SK-N-SH (cell line): ENCODE measurements around the gene DDX51. TPM values are rescaled to one million over a fixed set of nuclear protein-coding genes. Genes with fewer than 3 reads are reported as not detected.

Source experiments
- CTCF ChIA-PET: fragments of 300-600, 350-600 bp; formaldehyde crosslinking; extraction: SDS; loops from one replicate; lab custom pipeline; 2021; lab: Yijun Ruan, JAX
- POLR2A ChIA-PET: fragments of 350-600 bp; sonication (Branson Sonifier 250); formaldehyde crosslinking; extraction: SDS; loops from one replicate; lab custom pipeline; 2020; ENCODE audit warnings: antibody characterized with exemption, inconsistent platforms; lab: Yijun Ruan, JAX
- DNase-seq: peaks from one replicate; pipeline ENCODE4 v3.0.0; 2012
- H2AFZ ChIP-seq: fragments of 200-600 bp; sonication (generic); 2 replicates; pipeline ENCODE4 v1.8.1; 2016; ENCODE audit warnings: antibody characterized with exemption, mild to moderate bottlenecking, low read depth
- H3F3A ChIP-seq: fragments of 200-600 bp; sonication (generic); replicated peaks from 2 replicates; pipeline ENCODE3; 2016; ENCODE audit warnings: antibody characterized with exemption, mild to moderate bottlenecking; ENCODE audit not compliant: insufficient read depth
- H3K27ac ChIP-seq, 2 experiments: fragments of 200-500 bp in 1 of 2; fragments of 200-600 bp in 1 of 2; sonication (Bioruptor generic) in 1 of 2; sonication (generic), shearing (Covaris generic) in 1 of 2; 2 replicates each; pipeline versions ENCODE4 v1.5.1 to v1.6.1; 2014 to 2016; ENCODE audit warnings: low read depth in 2 of 2, inconsistent platforms in 1 of 2, low read length in 1 of 2, mild to moderate bottlenecking in 1 of 2, mixed read lengths in 1 of 2
- H3K27me3 ChIP-seq: fragments of 200-600 bp; sonication (generic), shearing (Covaris generic); 2 replicates; pipeline ENCODE4 v1.6.1; 2016; ENCODE audit warnings: mixed run types; ENCODE audit not compliant: insufficient read depth
- H3K36me3 ChIP-seq, 2 experiments: fragments of 200-500 bp in 1 of 2; fragments of 200-600 bp in 1 of 2; sonication (Bioruptor generic) in 1 of 2; sonication (generic) in 1 of 2; replicated peaks in 1 of 2; 2 replicates each; pipeline versions ENCODE3 to v1.5.1; 2014 to 2016; ENCODE audit warnings: low read length in 1 of 2, mild to moderate bottlenecking in 1 of 2; ENCODE audit not compliant: insufficient read depth in 2 of 2, control insufficient read depth in 1 of 2
- H3K4me1 ChIP-seq, 2 experiments: fragments of 200-500 bp in 1 of 2; fragments of 200-600 bp in 1 of 2; sonication (Bioruptor generic) in 1 of 2; sonication (generic), shearing (Covaris generic) in 1 of 2; 2 replicates each; pipeline versions ENCODE4 v1.5.1 to v1.6.1; 2014 to 2016; ENCODE audit warnings: low read depth in 1 of 2, low read length in 1 of 2, mixed run types in 1 of 2; ENCODE audit not compliant: insufficient read depth in 2 of 2, control insufficient read depth in 1 of 2
- H3K4me2 ChIP-seq: fragments of 200-600 bp; sonication (generic), shearing (Covaris generic); 2 replicates; pipeline ENCODE4 v1.6.1; 2017; ENCODE audit warnings: mixed run types
- H3K4me3 ChIP-seq, 2 experiments: fragments of 200-500 bp in 1 of 2; fragments of 200-600 bp in 1 of 2; sonication (Bioruptor generic) in 1 of 2; sonication (generic), shearing (Covaris generic) in 1 of 2; 2 replicates each; pipeline versions ENCODE4 v1.5.1 to v1.8.1; 2014 to 2016; ENCODE audit warnings: low read depth in 2 of 2, inconsistent platforms in 1 of 2, low read length in 1 of 2, mild to moderate bottlenecking in 1 of 2, mixed read lengths in 1 of 2, moderate library complexity in 1 of 2
- H3K79me2 ChIP-seq: fragments of 200-600 bp; sonication (generic); 2 replicates; pipeline ENCODE4 v1.8.1; 2017; ENCODE audit warnings: mild to moderate bottlenecking; ENCODE audit not compliant: insufficient read depth
- H3K9ac ChIP-seq: fragments of 200-600 bp; sonication (generic); 2 replicates; pipeline ENCODE4 v1.6.1; 2017; ENCODE audit warnings: mixed run types
- H3K9me2 ChIP-seq: fragments of 200-600 bp; sonication (generic); 2 replicates; pipeline ENCODE4 v1.6.1; 2017; ENCODE audit warnings: mixed run types
- H3K9me3 ChIP-seq: fragments of 200-600 bp; sonication (generic); 2 replicates; pipeline ENCODE4 v1.6.1; 2017; ENCODE audit warnings: mixed run types, mild to moderate bottlenecking, moderate library complexity
- H4K20me1 ChIP-seq: fragments of 200-600 bp; sonication (generic); 2 replicates; pipeline ENCODE4 v1.6.1; 2017; ENCODE audit warnings: mild to moderate bottlenecking, mixed run types; ENCODE audit not compliant: insufficient read depth
- CHD2 ChIP-seq: fragments of 150-350 bp; IDR thresholded peaks from 2 replicates; pipeline ENCODE4 v1.6.1; 2018; ENCODE audit warnings: low read length; ENCODE audit not compliant: partially characterized antibody
- EP300 ChIP-seq, 2 experiments: IDR thresholded peaks; 2 replicates each; pipeline versions ENCODE4 v1.4.0 to v1.6.1; 2012; ENCODE audit warnings: borderline replicate concordance in 1 of 2, low read depth in 1 of 2, low read length in 1 of 2
- FOSL2 ChIP-seq: IDR thresholded peaks from 2 replicates; pipeline ENCODE4 v1.4.0; 2012; ENCODE audit warnings: low read depth, mild to moderate bottlenecking, moderate library complexity, borderline replicate concordance
- FOXM1 ChIP-seq: IDR thresholded peaks from 2 replicates; pipeline ENCODE4 v1.4.0; 2012; ENCODE audit warnings: low read depth, mild to moderate bottlenecking
- JUND ChIP-seq: IDR thresholded peaks from 2 replicates; pipeline ENCODE4 v1.4.0; 2012
- MXI1 ChIP-seq: IDR thresholded peaks from 2 replicates; pipeline ENCODE4 v1.6.1; 2012; ENCODE audit warnings: mild to moderate bottlenecking, low read depth, low read length, improper control_type of control experiment
- NRF1 ChIP-seq: IDR thresholded peaks from 2 replicates; pipeline ENCODE4 v1.6.1; 2012; ENCODE audit warnings: low read depth, mild to moderate bottlenecking, low read length
- POLR2AphosphoS5 ChIP-seq: IDR thresholded peaks from 2 replicates; pipeline ENCODE4 v1.6.1; 2012; ENCODE audit warnings: low read depth, low read length
- RCOR1 ChIP-seq: fragments of 150-350 bp; IDR thresholded peaks from 2 replicates; pipeline ENCODE4 v1.6.1; 2017; ENCODE audit warnings: antibody characterized with exemption, low read length
- RFX5 ChIP-seq: IDR thresholded peaks from 2 replicates; pipeline ENCODE4 v1.6.1; 2012; ENCODE audit warnings: mild to moderate bottlenecking, improper control_type of control experiment, low read length
- RXRA ChIP-seq: IDR thresholded peaks from 2 replicates; pipeline ENCODE4 v1.4.0; 2012; ENCODE audit warnings: low read depth, mild to moderate bottlenecking, borderline replicate concordance
- SIN3A ChIP-seq: IDR thresholded peaks from 2 replicates; pipeline ENCODE4 v1.6.1; 2012; ENCODE audit warnings: low read depth, mild to moderate bottlenecking, low read length, moderate library complexity, borderline replicate concordance
- SMC3 ChIP-seq: IDR thresholded peaks from 2 replicates; pipeline ENCODE4 v1.6.1; 2012; ENCODE audit warnings: low read depth, low read length, improper control_type of control experiment
- TCF12 ChIP-seq: IDR thresholded peaks from 2 replicates; pipeline ENCODE4 v1.4.0; 2012
- YY1 ChIP-seq: IDR thresholded peaks from 2 replicates; pipeline ENCODE4 v1.4.0; 2012; ENCODE audit warnings: low read depth, mild to moderate bottlenecking
- WGBS: methylation state at CpG from one replicate; pipeline ENCODE4 v1.1.6; 2017; ENCODE audit warnings: low lambda C conversion rate; 5-methylcytosine and 5-hydroxymethylcytosine counted together
- polyA plus RNA-seq, 3 experiments: library from polyadenylated mRNA; depleted of rRNA; stranded (reverse); fragments of >200 nt; gene quantifications; 2 replicates each; pipeline ENCODE4 v1.2.3, GENCODE V29; 2012
- TF ChIP-seq, protein P1 (sequence below): IDR thresholded peaks from 2 replicates; pipeline ENCODE4 v1.4.0; 2012; ENCODE audit warnings: low read depth
- TF ChIP-seq, protein P2 (sequence below): IDR thresholded peaks from 2 replicates; pipeline ENCODE4 v1.6.1; 2012; ENCODE audit warnings: mild to moderate bottlenecking, low read depth, low read length, moderate library complexity
- TF ChIP-seq, protein P3 (sequence below): fragments of 150-350 bp; IDR thresholded peaks from 2 replicates; pipeline ENCODE4 v1.6.1; 2017; ENCODE audit warnings: antibody characterized with exemption, low read length, low read depth, borderline replicate concordance
- TF ChIP-seq, protein P4 (sequence below): IDR thresholded peaks from 2 replicates; pipeline ENCODE4 v1.4.0; 2012; ENCODE audit warnings: low read depth, borderline replicate concordance

DDX51 gene
- polyA plus RNA-seq, 1 of the 3 experiments (the other 2 are of a cell fraction): 17.3 TPM

DNA sequence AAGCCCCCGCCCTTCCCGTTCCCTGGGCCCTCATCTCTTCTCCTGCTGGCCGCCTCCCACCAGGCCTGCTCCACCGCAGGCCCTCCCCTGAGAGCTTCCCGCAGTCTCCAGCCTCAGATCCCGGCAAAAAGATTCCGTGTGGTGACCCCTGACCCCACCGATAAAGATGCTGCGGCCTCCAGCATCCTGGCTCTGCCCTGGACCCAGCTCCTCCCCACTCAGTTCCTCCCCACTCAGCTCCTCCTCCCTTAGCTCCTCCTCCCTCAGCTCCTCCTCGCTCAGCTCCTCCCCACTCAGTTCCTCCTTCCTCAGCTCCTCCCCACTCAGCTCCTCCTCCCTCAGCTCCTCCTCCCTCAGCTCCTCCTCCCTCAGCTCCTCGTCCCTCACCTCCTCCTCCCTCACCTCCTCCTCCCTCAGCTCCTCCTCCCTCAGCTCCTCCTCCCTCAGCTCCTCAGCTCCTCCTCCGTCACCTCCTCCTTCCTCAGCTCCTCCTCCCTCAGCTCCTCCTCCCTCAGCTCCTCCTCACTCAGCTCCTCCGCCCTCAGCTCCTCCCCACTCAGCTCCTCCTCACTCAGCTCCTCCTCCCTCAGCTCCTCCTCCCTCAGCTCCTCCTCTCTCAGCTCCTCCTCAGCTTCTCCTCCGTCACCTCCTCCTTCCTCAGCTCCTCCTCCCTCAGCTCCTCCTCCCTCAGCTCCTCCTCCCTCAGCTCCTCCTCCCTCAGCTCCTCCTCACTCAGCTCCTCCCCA, 17.1 kb upstream of the DDX51 start:
- ChIA-PET POLR2A (interaction anchor here (0.8 kb wide), 1 partner anchor 14 kb away, joined by 3 read pairs; no protein-coding TSS in a partner anchor), CTCF (interaction anchor here (0.7 to 5.3 kb wide), 5 partner anchors 8 to 259 kb away, joined by 3 to 33 read pairs (median 3); no protein-coding TSS in a partner anchor)
- DNase-seq: peak; percentile 51
- H3K79me2 ChIP-seq: no peaks in the 10 kb centered on the region
- peaks cover 17% of the 10 kb centered on the region for H3K27me3 ChIP-seq
- H3K9ac ChIP-seq: no peak overlapping the region
- H4K20me1 ChIP-seq: no peaks in the 10 kb centered on the region
- no peak overlapping the region for H2AFZ ChIP-seq
- WGBS: 42% methylated on average over 13 of the region's 14 CpGs
- H3K9me2 ChIP-seq: no peaks in the 10 kb centered on the region
- H3K4me3 ChIP-seq: no peak overlapping the region
- H3K4me2 ChIP-seq: no peak overlapping the region
- no peak overlapping the region for H3K27ac ChIP-seq
- TF ChIP-seq, protein P1, sequence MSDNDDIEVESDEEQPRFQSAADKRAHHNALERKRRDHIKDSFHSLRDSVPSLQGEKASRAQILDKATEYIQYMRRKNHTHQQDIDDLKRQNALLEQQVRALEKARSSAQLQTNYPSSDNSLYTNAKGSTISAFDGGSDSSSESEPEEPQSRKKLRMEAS: no peak
- TF ChIP-seq FOSL2 (no peak), CHD2 (no peak), MXI1 (no peak), FOXM1 (no peak), POLR2AphosphoS5 (no peak), SMC3 (no peak), SIN3A (no peak), YY1 (no peak), RXRA (no peak), TCF12 (no peak), EP300 (IDR thresholded peaks at IDR 0.05; ENCODE audit: borderline replicate concordance in 1 of 2, low read depth in 1 of 2, low read length in 1 of 2) (no peak), RCOR1 (no peak), NRF1 (no peak), JUND (no peak), RFX5 (no peak)
- TF ChIP-seq, protein P2, sequence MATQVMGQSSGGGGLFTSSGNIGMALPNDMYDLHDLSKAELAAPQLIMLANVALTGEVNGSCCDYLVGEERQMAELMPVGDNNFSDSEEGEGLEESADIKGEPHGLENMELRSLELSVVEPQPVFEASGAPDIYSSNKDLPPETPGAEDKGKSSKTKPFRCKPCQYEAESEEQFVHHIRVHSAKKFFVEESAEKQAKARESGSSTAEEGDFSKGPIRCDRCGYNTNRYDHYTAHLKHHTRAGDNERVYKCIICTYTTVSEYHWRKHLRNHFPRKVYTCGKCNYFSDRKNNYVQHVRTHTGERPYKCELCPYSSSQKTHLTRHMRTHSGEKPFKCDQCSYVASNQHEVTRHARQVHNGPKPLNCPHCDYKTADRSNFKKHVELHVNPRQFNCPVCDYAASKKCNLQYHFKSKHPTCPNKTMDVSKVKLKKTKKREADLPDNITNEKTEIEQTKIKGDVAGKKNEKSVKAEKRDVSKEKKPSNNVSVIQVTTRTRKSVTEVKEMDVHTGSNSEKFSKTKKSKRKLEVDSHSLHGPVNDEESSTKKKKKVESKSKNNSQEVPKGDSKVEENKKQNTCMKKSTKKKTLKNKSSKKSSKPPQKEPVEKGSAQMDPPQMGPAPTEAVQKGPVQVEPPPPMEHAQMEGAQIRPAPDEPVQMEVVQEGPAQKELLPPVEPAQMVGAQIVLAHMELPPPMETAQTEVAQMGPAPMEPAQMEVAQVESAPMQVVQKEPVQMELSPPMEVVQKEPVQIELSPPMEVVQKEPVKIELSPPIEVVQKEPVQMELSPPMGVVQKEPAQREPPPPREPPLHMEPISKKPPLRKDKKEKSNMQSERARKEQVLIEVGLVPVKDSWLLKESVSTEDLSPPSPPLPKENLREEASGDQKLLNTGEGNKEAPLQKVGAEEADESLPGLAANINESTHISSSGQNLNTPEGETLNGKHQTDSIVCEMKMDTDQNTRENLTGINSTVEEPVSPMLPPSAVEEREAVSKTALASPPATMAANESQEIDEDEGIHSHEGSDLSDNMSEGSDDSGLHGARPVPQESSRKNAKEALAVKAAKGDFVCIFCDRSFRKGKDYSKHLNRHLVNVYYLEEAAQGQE: no peak
- TF ChIP-seq, protein P3, sequence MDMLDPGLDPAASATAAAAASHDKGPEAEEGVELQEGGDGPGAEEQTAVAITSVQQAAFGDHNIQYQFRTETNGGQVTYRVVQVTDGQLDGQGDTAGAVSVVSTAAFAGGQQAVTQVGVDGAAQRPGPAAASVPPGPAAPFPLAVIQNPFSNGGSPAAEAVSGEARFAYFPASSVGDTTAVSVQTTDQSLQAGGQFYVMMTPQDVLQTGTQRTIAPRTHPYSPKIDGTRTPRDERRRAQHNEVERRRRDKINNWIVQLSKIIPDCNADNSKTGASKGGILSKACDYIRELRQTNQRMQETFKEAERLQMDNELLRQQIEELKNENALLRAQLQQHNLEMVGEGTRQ: no peak
- TF ChIP-seq, protein P4, sequence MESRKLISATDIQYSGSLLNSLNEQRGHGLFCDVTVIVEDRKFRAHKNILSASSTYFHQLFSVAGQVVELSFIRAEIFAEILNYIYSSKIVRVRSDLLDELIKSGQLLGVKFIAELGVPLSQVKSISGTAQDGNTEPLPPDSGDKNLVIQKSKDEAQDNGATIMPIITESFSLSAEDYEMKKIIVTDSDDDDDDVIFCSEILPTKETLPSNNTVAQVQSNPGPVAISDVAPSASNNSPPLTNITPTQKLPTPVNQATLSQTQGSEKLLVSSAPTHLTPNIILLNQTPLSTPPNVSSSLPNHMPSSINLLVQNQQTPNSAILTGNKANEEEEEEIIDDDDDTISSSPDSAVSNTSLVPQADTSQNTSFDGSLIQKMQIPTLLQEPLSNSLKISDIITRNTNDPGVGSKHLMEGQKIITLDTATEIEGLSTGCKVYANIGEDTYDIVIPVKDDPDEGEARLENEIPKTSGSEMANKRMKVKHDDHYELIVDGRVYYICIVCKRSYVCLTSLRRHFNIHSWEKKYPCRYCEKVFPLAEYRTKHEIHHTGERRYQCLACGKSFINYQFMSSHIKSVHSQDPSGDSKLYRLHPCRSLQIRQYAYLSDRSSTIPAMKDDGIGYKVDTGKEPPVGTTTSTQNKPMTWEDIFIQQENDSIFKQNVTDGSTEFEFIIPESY: no peak
- H3F3A ChIP-seq: peaks cover 17% of the 10 kb centered on the region
- H3K4me1 ChIP-seq: peaks cover 0 to 2% of the 10 kb centered on the region in 2 experiments; a peak in 1 of 4 replicates
- no peaks in the 10 kb centered on the region for H3K36me3 ChIP-seq
- H3K9me3 ChIP-seq: no peaks in the 10 kb centered on the region
